GM12878 (cell line): ENCODE results near the gene RSRC1.

Source experiments
- CREB1 ChIP-seq: IDR thresholded peaks from 2 replicates; pipeline ENCODE4 v1.6.1; 2012; ENCODE audit warnings: low read depth, mild to moderate bottlenecking, inconsistent platforms
- POLR2AphosphoS5 ChIP-seq: IDR thresholded peaks from 2 replicates; pipeline ENCODE4 v1.6.1; 2011; ENCODE audit warnings: mild to moderate bottlenecking, low read length, inconsistent platforms
- RFX5 ChIP-seq: IDR thresholded peaks from 2 replicates; pipeline ENCODE4 v1.6.1; 2011; ENCODE audit warnings: low read depth, low read length, improper control_type of control experiment
- SRF ChIP-seq, 2 experiments: IDR thresholded peaks; 2 replicates each; pipeline ENCODE4 v1.6.1; 2011; ENCODE audit warnings: low read depth in 2 of 2, low read length in 2 of 2, mild to moderate bottlenecking in 1 of 2, moderate library complexity in 1 of 2
- ZNF217 ChIP-seq: fragments of 450-650 bp; IDR thresholded peaks from 2 replicates; pipeline ENCODE4 v1.6.1; 2017; ENCODE audit warnings: antibody characterized with exemption, mild to moderate bottlenecking
- TF ChIP-seq, protein P1 (sequence below), 3 experiments: IDR thresholded peaks in 2 of 3; conservative IDR thresholded peaks in 1 of 3; 2 replicates each; pipeline ENCODE4 v1.5.1; 2011; ENCODE audit warnings: low read depth in 3 of 3, low read length in 3 of 3, mild to moderate bottlenecking in 3 of 3, control low read depth in 2 of 3, moderate library complexity in 2 of 3, inconsistent platforms in 1 of 3, mixed read lengths in 1 of 3; ENCODE audit not compliant: control insufficient read depth in 2 of 3, insufficient read depth in 1 of 3; ENCODE audit errors: extremely low read depth in 1 of 3
- TF ChIP-seq, protein P2 (sequence below): fragments of 450-650 bp; IDR thresholded peaks from 2 replicates; pipeline ENCODE4 v1.6.1; 2016; ENCODE audit warnings: mild to moderate bottlenecking, moderate library complexity, borderline replicate concordance
- TF ChIP-seq, protein P3 (sequence below): IDR thresholded peaks from 2 replicates; pipeline ENCODE4 v1.6.1; 2012; ENCODE audit warnings: low read depth, low read length, improper control_type of control experiment
- TF ChIP-seq, protein P4 (sequence below): IDR thresholded peaks from 2 replicates; pipeline ENCODE4 v1.6.1; 2011; ENCODE audit warnings: low read depth, low read length, improper control_type of control experiment, borderline replicate concordance

DNA sequence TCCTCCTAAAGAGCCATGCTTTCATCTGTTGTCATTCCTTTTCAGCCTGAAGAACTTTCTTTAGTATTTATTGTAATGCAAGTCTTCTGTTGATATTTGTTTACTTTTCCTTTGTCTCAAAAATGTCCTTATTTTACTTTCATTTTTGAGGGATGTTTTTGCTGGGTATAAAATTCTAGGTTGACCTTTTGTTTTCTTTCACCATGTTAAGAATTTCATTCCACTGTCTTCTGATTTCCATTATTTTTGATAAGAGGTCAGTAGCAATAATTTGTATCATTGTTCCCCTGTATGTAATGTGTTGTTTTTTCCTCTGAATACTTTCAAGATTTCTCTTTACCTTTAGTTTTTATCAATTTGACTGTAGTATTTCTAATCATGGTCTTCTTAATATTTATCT, 91.1 kb downstream of the RSRC1 start:
- TF ChIP-seq, protein P1, sequence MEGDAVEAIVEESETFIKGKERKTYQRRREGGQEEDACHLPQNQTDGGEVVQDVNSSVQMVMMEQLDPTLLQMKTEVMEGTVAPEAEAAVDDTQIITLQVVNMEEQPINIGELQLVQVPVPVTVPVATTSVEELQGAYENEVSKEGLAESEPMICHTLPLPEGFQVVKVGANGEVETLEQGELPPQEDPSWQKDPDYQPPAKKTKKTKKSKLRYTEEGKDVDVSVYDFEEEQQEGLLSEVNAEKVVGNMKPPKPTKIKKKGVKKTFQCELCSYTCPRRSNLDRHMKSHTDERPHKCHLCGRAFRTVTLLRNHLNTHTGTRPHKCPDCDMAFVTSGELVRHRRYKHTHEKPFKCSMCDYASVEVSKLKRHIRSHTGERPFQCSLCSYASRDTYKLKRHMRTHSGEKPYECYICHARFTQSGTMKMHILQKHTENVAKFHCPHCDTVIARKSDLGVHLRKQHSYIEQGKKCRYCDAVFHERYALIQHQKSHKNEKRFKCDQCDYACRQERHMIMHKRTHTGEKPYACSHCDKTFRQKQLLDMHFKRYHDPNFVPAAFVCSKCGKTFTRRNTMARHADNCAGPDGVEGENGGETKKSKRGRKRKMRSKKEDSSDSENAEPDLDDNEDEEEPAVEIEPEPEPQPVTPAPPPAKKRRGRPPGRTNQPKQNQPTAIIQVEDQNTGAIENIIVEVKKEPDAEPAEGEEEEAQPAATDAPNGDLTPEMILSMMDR (IDR thresholded peaks at IDR 0.05 in 2 of 3, conservative IDR thresholded peaks at IDR 0.05 in 1 of 3; ENCODE audit: control insufficient read depth in 2 of 3, extremely low read depth in 1 of 3, insufficient read depth in 1 of 3, low read depth in 3 of 3, low read length in 3 of 3), result no peak
- TF ChIP-seq, protein P2, sequence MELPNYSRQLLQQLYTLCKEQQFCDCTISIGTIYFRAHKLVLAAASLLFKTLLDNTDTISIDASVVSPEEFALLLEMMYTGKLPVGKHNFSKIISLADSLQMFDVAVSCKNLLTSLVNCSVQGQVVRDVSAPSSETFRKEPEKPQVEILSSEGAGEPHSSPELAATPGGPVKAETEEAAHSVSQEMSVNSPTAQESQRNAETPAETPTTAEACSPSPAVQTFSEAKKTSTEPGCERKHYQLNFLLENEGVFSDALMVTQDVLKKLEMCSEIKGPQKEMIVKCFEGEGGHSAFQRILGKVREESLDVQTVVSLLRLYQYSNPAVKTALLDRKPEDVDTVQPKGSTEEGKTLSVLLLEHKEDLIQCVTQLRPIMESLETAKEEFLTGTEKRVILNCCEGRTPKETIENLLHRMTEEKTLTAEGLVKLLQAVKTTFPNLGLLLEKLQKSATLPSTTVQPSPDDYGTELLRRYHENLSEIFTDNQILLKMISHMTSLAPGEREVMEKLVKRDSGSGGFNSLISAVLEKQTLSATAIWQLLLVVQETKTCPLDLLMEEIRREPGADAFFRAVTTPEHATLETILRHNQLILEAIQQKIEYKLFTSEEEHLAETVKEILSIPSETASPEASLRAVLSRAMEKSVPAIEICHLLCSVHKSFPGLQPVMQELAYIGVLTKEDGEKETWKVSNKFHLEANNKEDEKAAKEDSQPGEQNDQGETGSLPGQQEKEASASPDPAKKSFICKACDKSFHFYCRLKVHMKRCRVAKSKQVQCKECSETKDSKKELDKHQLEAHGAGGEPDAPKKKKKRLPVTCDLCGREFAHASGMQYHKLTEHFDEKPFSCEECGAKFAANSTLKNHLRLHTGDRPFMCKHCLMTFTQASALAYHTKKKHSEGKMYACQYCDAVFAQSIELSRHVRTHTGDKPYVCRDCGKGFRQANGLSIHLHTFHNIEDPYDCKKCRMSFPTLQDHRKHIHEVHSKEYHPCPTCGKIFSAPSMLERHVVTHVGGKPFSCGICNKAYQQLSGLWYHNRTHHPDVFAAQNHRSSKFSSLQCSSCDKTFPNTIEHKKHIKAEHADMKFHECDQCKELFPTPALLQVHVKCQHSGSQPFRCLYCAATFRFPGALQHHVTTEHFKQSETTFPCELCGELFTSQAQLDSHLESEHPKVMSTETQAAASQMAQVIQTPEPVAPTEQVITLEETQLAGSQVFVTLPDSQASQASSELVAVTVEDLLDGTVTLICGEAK, result no peak
- TF ChIP-seq POLR2AphosphoS5, result no peak
- TF ChIP-seq RFX5, result no peak
- no peak for TF ChIP-seq SRF (IDR thresholded peaks at IDR 0.05; ENCODE audit: low read depth in 2 of 2, low read length in 2 of 2)
- TF ChIP-seq ZNF217, result no peak
- TF ChIP-seq, protein P3, sequence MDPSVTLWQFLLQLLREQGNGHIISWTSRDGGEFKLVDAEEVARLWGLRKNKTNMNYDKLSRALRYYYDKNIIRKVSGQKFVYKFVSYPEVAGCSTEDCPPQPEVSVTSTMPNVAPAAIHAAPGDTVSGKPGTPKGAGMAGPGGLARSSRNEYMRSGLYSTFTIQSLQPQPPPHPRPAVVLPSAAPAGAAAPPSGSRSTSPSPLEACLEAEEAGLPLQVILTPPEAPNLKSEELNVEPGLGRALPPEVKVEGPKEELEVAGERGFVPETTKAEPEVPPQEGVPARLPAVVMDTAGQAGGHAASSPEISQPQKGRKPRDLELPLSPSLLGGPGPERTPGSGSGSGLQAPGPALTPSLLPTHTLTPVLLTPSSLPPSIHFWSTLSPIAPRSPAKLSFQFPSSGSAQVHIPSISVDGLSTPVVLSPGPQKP, result no peak
- TF ChIP-seq, protein P4, sequence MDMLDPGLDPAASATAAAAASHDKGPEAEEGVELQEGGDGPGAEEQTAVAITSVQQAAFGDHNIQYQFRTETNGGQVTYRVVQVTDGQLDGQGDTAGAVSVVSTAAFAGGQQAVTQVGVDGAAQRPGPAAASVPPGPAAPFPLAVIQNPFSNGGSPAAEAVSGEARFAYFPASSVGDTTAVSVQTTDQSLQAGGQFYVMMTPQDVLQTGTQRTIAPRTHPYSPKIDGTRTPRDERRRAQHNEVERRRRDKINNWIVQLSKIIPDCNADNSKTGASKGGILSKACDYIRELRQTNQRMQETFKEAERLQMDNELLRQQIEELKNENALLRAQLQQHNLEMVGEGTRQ, result no peak
- TF ChIP-seq CREB1, result no peak
